Endothelial cell of umbilical vein (primary cell): ENCODE measurements around the gene MEP1B. TPM values are rescaled to one million over a fixed set of nuclear protein-coding genes. Genes with fewer than 3 reads are reported as not detected.

Source experiments
- BruUV-seq: library from RNA; stranded (reverse); fragments of 400-500 nt; replicated peaks from 2 replicates; lab custom pipeline; 2021; lab: Mats Ljungman, UMichigan
- CTCF ChIA-PET: fragments of 300-600, 350-600 bp; sonication (Branson Sonifier 250); formaldehyde crosslinking; loops from one replicate; lab custom pipeline; 2021; ENCODE audit warnings: antibody characterized with exemption, inconsistent platforms; lab: Charles Lee
- POLR2A ChIA-PET: fragments of 300-600, 350-600 bp; sonication (Branson Sonifier 250); formaldehyde crosslinking; loops from one replicate; lab custom pipeline; 2021; ENCODE audit warnings: antibody characterized with exemption, inconsistent platforms; lab: Charles Lee
- DNase-seq: peaks from one replicate; pipeline ENCODE4 v3.0.0-alpha.2; 2011; ENCODE audit warnings: low read depth, low spot score
- FAIRE-seq: peaks from 2 replicates; lab custom pipeline; 2011; peaks lifted over from hg19 to GRCh38; lab: Jason Lieb, UNC
- H2AFZ ChIP-seq: 2 replicates; pipeline ENCODE4 v1.6.0; 2012; ENCODE audit warnings: low read depth, low read length, control low read depth, inconsistent platforms
- H3K27ac ChIP-seq: 2 replicates; pipeline ENCODE4 v1.5.1; 2011; ENCODE audit warnings: low read depth, mild to moderate bottlenecking, control low read depth, low read length, moderate library complexity; ENCODE audit not compliant: insufficient read depth
- H3K27me3 ChIP-seq, 2 experiments: 2 replicates each; pipeline versions ENCODE4 v1.6.0 to v1.6.1; 2011; ENCODE audit warnings: low read length in 2 of 2, mixed read lengths in 1 of 2; ENCODE audit not compliant: control insufficient read depth in 2 of 2, insufficient read depth in 2 of 2
- H3K36me3 ChIP-seq, 2 experiments: 2 replicates in 1 of 2; 3 replicates in 1 of 2; pipeline ENCODE4 v1.5.1; 2011; ENCODE audit warnings: low read length in 2 of 2, mild to moderate bottlenecking in 1 of 2, moderate library complexity in 1 of 2; ENCODE audit not compliant: control insufficient read depth in 2 of 2, insufficient read depth in 2 of 2; ENCODE audit errors: extremely low read depth in 1 of 2
- H3K4me1 ChIP-seq: 3 replicates; pipeline ENCODE4 v1.5.1; 2011; ENCODE audit warnings: mild to moderate bottlenecking, low read length; ENCODE audit not compliant: control insufficient read depth, insufficient read depth; ENCODE audit errors: extremely low read depth
- H3K4me2 ChIP-seq: 2 replicates; pipeline ENCODE4 v1.6.1; 2011; ENCODE audit warnings: low read length, control low read depth, mixed read lengths; ENCODE audit not compliant: insufficient read depth
- H3K4me3 ChIP-seq, 3 experiments: fragments of 200-600 bp in 1 of 3; sonication (generic), shearing (Covaris generic) in 1 of 3; replicated peaks in 1 of 3; 2 replicates each; pipeline ENCODE4 v1.5.1; 2011 to 2016; ENCODE audit warnings: control low read depth in 3 of 3, low read length in 3 of 3, mild to moderate bottlenecking in 2 of 3, inconsistent platforms in 1 of 3, low read depth in 1 of 3, moderate library complexity in 1 of 3; ENCODE audit not compliant: insufficient read depth in 1 of 3
- H3K79me2 ChIP-seq: 2 replicates; pipeline ENCODE4 v1.6.0; 2012; ENCODE audit warnings: low read length, inconsistent platforms; ENCODE audit not compliant: control insufficient read depth, insufficient read depth
- H3K9ac ChIP-seq: replicated peaks from 2 replicates; pipeline ENCODE3; 2011; ENCODE audit warnings: low read length, control low read depth; ENCODE audit not compliant: insufficient read depth; ENCODE audit errors: extremely low read depth
- H3K9me1 ChIP-seq: replicated peaks from 3 replicates; pipeline ENCODE4 v1.6.0; 2011; ENCODE audit warnings: mild to moderate bottlenecking, low read length; ENCODE audit not compliant: control insufficient read depth, insufficient read depth; ENCODE audit errors: extremely low read depth
- H3K9me3 ChIP-seq: replicated peaks from 2 replicates; pipeline ENCODE4 v1.5.1; 2012; ENCODE audit warnings: low read length, inconsistent platforms; ENCODE audit not compliant: control insufficient read depth, insufficient read depth
- H4K20me1 ChIP-seq: replicated peaks from 2 replicates; pipeline ENCODE3; 2011; ENCODE audit warnings: mild to moderate bottlenecking, low read length; ENCODE audit not compliant: control insufficient read depth, insufficient read depth; ENCODE audit errors: extremely low read depth
- CTCF ChIP-seq, 2 donors: IDR thresholded peaks; 1 replicate in 1 of 2; 2 replicates in 1 of 2; pipeline ENCODE4 v1.5.1; 2011; ENCODE audit warnings: low read length in 2 of 2, mild to moderate bottlenecking in 2 of 2, moderate library complexity in 2 of 2, control low read depth in 1 of 2, inconsistent platforms in 1 of 2, low read depth in 1 of 2; ENCODE audit not compliant: insufficient read depth in 1 of 2; ENCODE audit errors: extremely low read depth in 1 of 2
- EZH2 ChIP-seq: IDR thresholded peaks from 2 replicates; pipeline ENCODE4 v1.6.1; 2012; ENCODE audit warnings: borderline replicate concordance, low read depth, mild to moderate bottlenecking, moderate library complexity, low read length, inconsistent platforms; ENCODE audit not compliant: severe bottlenecking
- FOS ChIP-seq: IDR thresholded peaks from 2 replicates; pipeline ENCODE4 v1.6.1; 2011; ENCODE audit warnings: mild to moderate bottlenecking, low read length, moderate library complexity, borderline replicate concordance; ENCODE audit not compliant: insufficient read depth
- GATA2 ChIP-seq: IDR thresholded peaks from 2 replicates; pipeline ENCODE4 v1.7.0; 2011; ENCODE audit warnings: low read depth, mild to moderate bottlenecking, moderate library complexity, mixed read lengths, low read length; ENCODE audit not compliant: insufficient read length, insufficient read depth
- JUN ChIP-seq: IDR thresholded peaks from 2 replicates; pipeline ENCODE4 v1.6.1; 2011; ENCODE audit warnings: borderline replicate concordance, low read depth; ENCODE audit not compliant: insufficient read length, insufficient read depth
- MAX ChIP-seq: IDR thresholded peaks from 2 replicates; pipeline ENCODE4 v1.6.1; 2011; ENCODE audit not compliant: insufficient read depth, insufficient read length
- MYC ChIP-seq: IDR thresholded peaks from one replicate; pipeline ENCODE4 v1.6.1; 2011; ENCODE audit warnings: mild to moderate bottlenecking, low read depth, low read length
- POLR2A ChIP-seq: IDR thresholded peaks from 2 replicates; pipeline ENCODE4 v1.6.1; 2012; ENCODE audit warnings: low read depth, mild to moderate bottlenecking, control low read depth, low read length
- POLR2AphosphoS5 ChIP-seq: IDR thresholded peaks from 2 replicates; pipeline ENCODE4 v1.6.1; 2012; ENCODE audit warnings: low read depth, mild to moderate bottlenecking, control low read depth, low read length, moderate library complexity; ENCODE audit not compliant: insufficient read depth
- dilution Hi-C: fragments of 300-500 bp; cut with MboI; formaldehyde crosslinking; loops from one replicate; pipeline ENCODE4 v1.15.0; 2019; ENCODE audit warnings: low sequenced_read_pairs; ENCODE audit not compliant: extremely low pct_ligation_motif_present
- intact Hi-C: fragments of 100-400 bp; cut with micrococcal nuclease; formaldehyde crosslinking; loops from one replicate; pipeline ENCODE4 v1.10.0; 2022
- polyA plus RNA-seq, 4 experiments: library from polyadenylated mRNA; depleted of rRNA in 3 of 4; stranded (reverse) in 3 of 4; unstranded in 1 of 4; fragments of >200 nt; gene quantifications; 2 replicates each; pipeline versions ENCODE4 v1.2.1 to v1.2.3, GENCODE V29; 2011 to 2012; ENCODE audit warnings: missing spikeins in 1 of 4
- total RNA-seq: library from RNA; stranded (reverse); gene quantifications from 2 replicates; pipeline ENCODE4 v1.2.3, GENCODE V29; 2021

MEP1B gene
- total and polyA plus RNA-seq, 2 donors (not counting 3 experiments of a cell fraction or from before 2014, with no cell fraction given) = not detected

- TF ChIP-seq MAX (no peak), FOS (no peak), JUN (no peak), GATA2 (no peak), CTCF (IDR thresholded peaks at IDR 0.05; ENCODE audit: extremely low read depth in 1 of 2, insufficient read depth in 1 of 2, low read depth in 1 of 2, low read length in 2 of 2) (no peak), MYC (no peak), POLR2A (no peak), POLR2AphosphoS5 (no peak), EZH2 (no peak)
- H3K4me1 ChIP-seq = no peaks in the 10 kb centered on the region
- H2AFZ ChIP-seq = no peak overlapping the region
- no peaks in the 10 kb centered on the region for H3K9me1 ChIP-seq
- ChIA-PET CTCF (no interaction called here), POLR2A (no interaction called here)
- no peaks in the 10 kb centered on the region for H3K79me2 ChIP-seq
- H3K27me3 ChIP-seq = no peaks in the 10 kb centered on the region
- BruUV-seq = no TSS peak
- H3K4me3 ChIP-seq = no peak overlapping the region
- dilution Hi-C loops = no loop called here
- no peak overlapping the region for H3K4me2 ChIP-seq
- no peaks in the 10 kb centered on the region for H4K20me1 ChIP-seq
- H3K36me3 ChIP-seq = no peaks in the 10 kb centered on the region
- H3K27ac ChIP-seq = no peak overlapping the region
- intact Hi-C loops = no loop called here
- H3K9ac ChIP-seq = no peak overlapping the region
- DNase-seq (no peak), FAIRE-seq (no peak)
- no peaks in the 10 kb centered on the region for H3K9me3 ChIP-seq
Measured at GRCh38 chr18:32195881-32196815, 6.3 kb downstream of the MEP1B start.
